ENCODE measurements around the gene ARRDC5. TPM values are rescaled to one million over a fixed set of nuclear protein-coding genes. Genes with fewer than 3 reads are reported as not detected.
"Not testable (repeated sequence)": the region's sequence is repeated elsewhere in the genome, so short reads cannot be mapped to it uniquely, and the experiment has no call there.

ARRDC5 gene
- total and polyA plus RNA-seq, 2 of the 8 experiments (the other 6 are each of a cell fraction or from before 2014, with no cell fraction given): not detected

GRCh38 chr19:4884993-4885392, 17.7 kb downstream of the ARRDC5 start:
- H4K5ac ChIP-seq (ENCODE audit: insufficient read length, low read depth, low read length); H3K4me3 ChIP-seq (ENCODE audit: extremely low read depth in 1 of 4, insufficient read depth in 2 of 4, low read depth in 3 of 4, low read length in 4 of 4); H2BK15ac ChIP-seq (ENCODE audit: low read length); H3K9me3 ChIP-seq (ENCODE audit: insufficient read depth in 2 of 2, low read depth in 1 of 2, low read length in 1 of 2); H2AFZ ChIP-seq (ENCODE audit: low read length); H2BK12ac ChIP-seq (ENCODE audit: low read depth, low read length); H4K8ac ChIP-seq (ENCODE audit: extremely low read depth, insufficient read depth, low read length); H3K23me2 ChIP-seq (ENCODE audit: low read depth, low read length); H3K9ac ChIP-seq (replicated peaks in 1 of 4; ENCODE audit: extremely low read depth in 1 of 4, low read depth in 3 of 4, low read length in 3 of 4); H3K27ac ChIP-seq (ENCODE audit: low read depth, low read length); H2BK20ac ChIP-seq (ENCODE audit: low read length); H3K79me1 ChIP-seq (ENCODE audit: low read depth, low read length); H3K18ac ChIP-seq (ENCODE audit: extremely low read depth, low read length); H3K14ac ChIP-seq (ENCODE audit: insufficient read length); H3K4ac ChIP-seq (replicated peaks; ENCODE audit: insufficient read length, low read depth, low read length); H3K56ac ChIP-seq (replicated peaks; ENCODE audit: insufficient read length, low read depth, low read length); H2AK5ac ChIP-seq (ENCODE audit: low read depth, low read length); FAIRE-seq; H2BK120ac ChIP-seq (replicated peaks; ENCODE audit: low read depth, low read length); H2BK5ac ChIP-seq (ENCODE audit: low read depth, low read length); POLR2A ChIA-PET (ENCODE audit: partially characterized antibody); H3K4me2 ChIP-seq (ENCODE audit: insufficient read depth in 1 of 2, low read depth in 2 of 2, low read length in 2 of 2); H3K23ac ChIP-seq (ENCODE audit: insufficient read length); DNase-seq (ENCODE audit: low read depth in 1 of 2, low spot score in 2 of 2); H3K36me3 ChIP-seq (ENCODE audit: control insufficient read depth in 2 of 4, insufficient read depth in 4 of 4, low read length in 3 of 4); H3K4me1 ChIP-seq (replicated peaks in 1 of 4; ENCODE audit: control insufficient read depth in 3 of 4, insufficient read depth in 4 of 4, low read length in 3 of 4); H4K91ac ChIP-seq (replicated peaks; ENCODE audit: insufficient read length, low read length); H3K27me3 ChIP-seq (replicated peaks in 1 of 4; ENCODE audit: control insufficient read depth in 3 of 4, extremely low read depth in 1 of 4, insufficient read depth in 3 of 4, low read length in 3 of 4); H4K20me1 ChIP-seq (replicated peaks in 1 of 2; ENCODE audit: control insufficient read depth in 1 of 2, insufficient read depth in 2 of 2, low read length in 2 of 2); H3K79me2 ChIP-seq (ENCODE audit: control insufficient read depth in 1 of 2, insufficient read depth in 2 of 2, low read length in 2 of 2); CTCF ChIA-PET (ENCODE audit: partially characterized antibody): not testable (repeated sequence)
- 89% methylated on average over 3 of the region's 6 CpGs; no CpG with 5 or more reads in 1 of the 2 experiments for WGBS, 2 experiments (ENCODE audit: extremely low coverage in 1 of 2, insufficient coverage in 1 of 2, insufficient read length in 1 of 2, insufficient replicate concordance in 2 of 2, low coverage in 1 of 2, low lambda C conversion rate in 2 of 2, missing lambda C conversion rate in 1 of 2)

- WGBS, 2 experiments (ENCODE audit: extremely low coverage in 1 of 2, insufficient coverage in 1 of 2, insufficient read length in 1 of 2, insufficient replicate concordance in 2 of 2, low coverage in 1 of 2, low lambda C conversion rate in 2 of 2, missing lambda C conversion rate in 1 of 2): 81% methylated on average over 5 of the region's 6 CpGs; no CpG with 5 or more reads in 1 of the 2 experiments
- H3K36me3 ChIP-seq (ENCODE audit: control insufficient read depth in 2 of 4, insufficient read depth in 4 of 4, low read length in 3 of 4); H2BK12ac ChIP-seq (ENCODE audit: low read depth, low read length); H2AK5ac ChIP-seq (ENCODE audit: low read depth, low read length); H3K27ac ChIP-seq (ENCODE audit: low read depth, low read length); H3K27me3 ChIP-seq (replicated peaks in 1 of 4; ENCODE audit: control insufficient read depth in 3 of 4, extremely low read depth in 1 of 4, insufficient read depth in 3 of 4, low read length in 3 of 4); H3K56ac ChIP-seq (replicated peaks; ENCODE audit: insufficient read length, low read depth, low read length); H3K4me3 ChIP-seq (ENCODE audit: extremely low read depth in 1 of 4, insufficient read depth in 2 of 4, low read depth in 3 of 4, low read length in 4 of 4); H4K8ac ChIP-seq (ENCODE audit: extremely low read depth, insufficient read depth, low read length); H3K9me3 ChIP-seq (ENCODE audit: insufficient read depth in 2 of 2, low read depth in 1 of 2, low read length in 1 of 2); FAIRE-seq; POLR2A ChIA-PET (ENCODE audit: partially characterized antibody); H3K79me1 ChIP-seq (ENCODE audit: low read depth, low read length); H3K4me1 ChIP-seq (replicated peaks in 1 of 4; ENCODE audit: control insufficient read depth in 3 of 4, insufficient read depth in 4 of 4, low read length in 3 of 4); H2AFZ ChIP-seq (ENCODE audit: low read length); H2BK20ac ChIP-seq (ENCODE audit: low read length); H3K23me2 ChIP-seq (ENCODE audit: low read depth, low read length); H3K4me2 ChIP-seq (ENCODE audit: insufficient read depth in 1 of 2, low read depth in 2 of 2, low read length in 2 of 2); H4K20me1 ChIP-seq (replicated peaks in 1 of 2; ENCODE audit: control insufficient read depth in 1 of 2, insufficient read depth in 2 of 2, low read length in 2 of 2); H2BK5ac ChIP-seq (ENCODE audit: low read depth, low read length); H2BK120ac ChIP-seq (replicated peaks; ENCODE audit: low read depth, low read length); H2BK15ac ChIP-seq (ENCODE audit: low read length); DNase-seq (ENCODE audit: low read depth in 1 of 2, low spot score in 2 of 2); H3K4ac ChIP-seq (replicated peaks; ENCODE audit: insufficient read length, low read depth, low read length); H3K23ac ChIP-seq (ENCODE audit: insufficient read length); H3K79me2 ChIP-seq (ENCODE audit: control insufficient read depth in 1 of 2, insufficient read depth in 2 of 2, low read length in 2 of 2); H4K91ac ChIP-seq (replicated peaks; ENCODE audit: insufficient read length, low read length); H3K18ac ChIP-seq (ENCODE audit: extremely low read depth, low read length); H3K14ac ChIP-seq (ENCODE audit: insufficient read length); H4K5ac ChIP-seq (ENCODE audit: insufficient read length, low read depth, low read length); H3K9ac ChIP-seq (replicated peaks in 1 of 4; ENCODE audit: extremely low read depth in 1 of 4, low read depth in 3 of 4, low read length in 3 of 4): not testable (repeated sequence)
- CTCF ChIA-PET (ENCODE audit: partially characterized antibody): interaction anchor here (0.7 to 2.1 kb wide), 3 partner anchors 10 to 28 kb away, joined by 3 to 5 read pairs (median 4); partner anchors contain the start of gene ARRDC5
These were observed 19.8 kb downstream of the ARRDC5 start for GRCh38 chr19:4882874-4883273.

Data from H1 (cell line).